HepG2 (cell line): ENCODE measurements around the gene ZCCHC3. TPM values are rescaled to one million over a fixed set of nuclear protein-coding genes. Genes with fewer than 3 reads are reported as not detected.

Experiments
- ATF5 ChIP-seq: sonication (generic); formaldehyde crosslinking; IDR thresholded peaks from 2 replicates; pipeline ENCODE4 v1.4.0; 2020; ENCODE audit warnings: mild to moderate bottlenecking, low read depth, missing genetic modification reagents
- CEBPG ChIP-seq: IDR thresholded peaks from 2 replicates; pipeline ENCODE4 v1.6.1; 2016
- DZIP1 ChIP-seq: sonication (generic); formaldehyde crosslinking; IDR thresholded peaks from 2 replicates; pipeline ENCODE4 v1.5.0; 2020; ENCODE audit warnings: mild to moderate bottlenecking, missing genetic modification reagents
- HDAC2 ChIP-seq: sonication (generic); formaldehyde crosslinking; IDR thresholded peaks from 2 replicates; pipeline ENCODE4 v1.4.0; 2020; ENCODE audit warnings: missing genetic modification reagents
- MBNL3 ChIP-seq: fragments of 250-450 bp; sonication (Bioruptor Pico); conservative IDR thresholded peaks from 2 replicates; pipeline ENCODE4 v1.8.0; 2022; ENCODE audit warnings: mild to moderate bottlenecking, inconsistent platforms
- MIER2 ChIP-seq: IDR thresholded peaks from 2 replicates; pipeline ENCODE4 v1.6.1; 2016; ENCODE audit warnings: missing biosample characterization, missing genetic modification reagents
- RXRA ChIP-seq: sonication (generic); formaldehyde crosslinking; IDR thresholded peaks from 2 replicates; pipeline ENCODE4 v1.5.1; 2020; ENCODE audit warnings: missing genetic modification reagents
- SMYD3 ChIP-seq: sonication (generic); formaldehyde crosslinking; IDR thresholded peaks from 2 replicates; pipeline ENCODE4 v1.8.1; 2023; ENCODE audit warnings: mild to moderate bottlenecking, missing genetic modification reagents
- SOX6 ChIP-seq, 2 experiments: fragments of 450-650 bp in 1 of 2; sonication (generic) in 1 of 2; formaldehyde crosslinking in 1 of 2; IDR thresholded peaks; 2 replicates each; pipeline versions ENCODE4 v1.4.0 to v1.6.1; 2017 to 2020; ENCODE audit warnings: antibody characterized with exemption in 1 of 2, mild to moderate bottlenecking in 1 of 2, missing genetic modification reagents in 1 of 2
- TCF7 ChIP-seq: sonication (generic); IDR thresholded peaks from 2 replicates; pipeline ENCODE4 v1.6.1; 2016; ENCODE audit warnings: antibody characterized with exemption, low read depth
- WIZ ChIP-seq: sonication (generic); formaldehyde crosslinking; IDR thresholded peaks from 2 replicates; pipeline ENCODE4 v1.5.1; 2020; ENCODE audit warnings: mild to moderate bottlenecking, missing genetic modification reagents
- ZBTB4 ChIP-seq: sonication (generic); formaldehyde crosslinking; IDR thresholded peaks from 2 replicates; pipeline ENCODE4 v1.4.0; 2020; ENCODE audit warnings: missing genetic modification reagents, mild to moderate bottlenecking, borderline replicate concordance
- ZMYM2 ChIP-seq: sonication (generic); formaldehyde crosslinking; IDR thresholded peaks from 2 replicates; pipeline ENCODE4 v1.8.0; 2022; ENCODE audit warnings: mild to moderate bottlenecking, missing genetic modification reagents
- ZNF17 ChIP-seq: sonication (generic); formaldehyde crosslinking; IDR thresholded peaks from 2 replicates; pipeline ENCODE4 v1.5.0; 2020; ENCODE audit warnings: mild to moderate bottlenecking, missing genetic modification reagents
- ZNF225 ChIP-seq: sonication (generic); formaldehyde crosslinking; IDR thresholded peaks from 2 replicates; pipeline ENCODE4 v1.4.0; 2020; ENCODE audit warnings: mild to moderate bottlenecking, missing genetic modification reagents
- ZNF3 ChIP-seq: IDR thresholded peaks from 2 replicates; pipeline ENCODE4 v1.7.0; 2017; ENCODE audit warnings: inconsistent platforms
- ZNF580 ChIP-seq: IDR thresholded peaks from 2 replicates; pipeline ENCODE4 v1.6.1; 2016; ENCODE audit warnings: low read depth, borderline replicate concordance
- ZNF598 ChIP-seq: sonication (generic); formaldehyde crosslinking; IDR thresholded peaks from 2 replicates; pipeline ENCODE4 v1.5.1; 2020; ENCODE audit warnings: mild to moderate bottlenecking, missing genetic modification reagents, borderline replicate concordance
- ZNF670 ChIP-seq: sonication (generic); formaldehyde crosslinking; IDR thresholded peaks from 2 replicates; pipeline ENCODE4 v1.8.0; 2022; ENCODE audit warnings: mild to moderate bottlenecking, missing genetic modification reagents, borderline replicate concordance
- polyA plus RNA-seq, 8 experiments: library from polyadenylated mRNA; depleted of rRNA in 3 of 8; stranded (reverse) in 7 of 8; unstranded in 1 of 8; fragments of >200 nt; fragmentation: Illumina TruSeq in 4 of 8; extraction: Trizol in 4 of 8; gene quantifications; 2 replicates each; pipeline versions ENCODE4 v1.2.1 to v1.2.3, GENCODE V29; 2011 to 2016; ENCODE audit warnings: low read depth in 4 of 8, missing spikeins in 1 of 8, mixed read lengths in 1 of 8; ENCODE audit not compliant: insufficient read depth in 1 of 8
- total RNA-seq, 5 experiments: library from RNA; depleted of rRNA; stranded (reverse); fragments of >200 nt; fragmentation: Illumina TruSeq; extraction: Trizol; gene quantifications; 2 replicates each; pipeline ENCODE4 v1.2.3, GENCODE V29; 2016; ENCODE audit warnings: low read depth in 1 of 5

ZCCHC3 gene
- total and polyA plus RNA-seq, 2 of the 13 experiments (the other 11 are each of a cell fraction or from before 2014, with no cell fraction given), result 46.6 to 63.0 TPM

- no peak for TF ChIP-seq ZBTB4
- no peak for TF ChIP-seq ZNF225 (CRISPR knock-in tag)
- TF ChIP-seq DZIP1 (CRISPR knock-in tag), result no peak
- TF ChIP-seq WIZ (CRISPR knock-in tag), result no peak
- TF ChIP-seq ZNF3 (CRISPR knock-in tag), result no peak
- no peak for TF ChIP-seq SMYD3 (CRISPR knock-in tag)
- no peak for TF ChIP-seq ZNF17 (CRISPR knock-in tag)
- TF ChIP-seq ZNF670 (CRISPR knock-in tag), result no peak
- 0 out of 2 replicates have a peak, but pooled peaks have one; percentile 84 for TF ChIP-seq ATF5 (CRISPR knock-in tag)
- no peak for TF ChIP-seq SOX6 (IDR thresholded peaks at IDR 0.05)
- peak; percentile 8; the same call in 1 of the 2 replicates for TF ChIP-seq SOX6 (CRISPR knock-in tag; IDR thresholded peaks at IDR 0.05)
- TF ChIP-seq CEBPG (CRISPR knock-in tag), result no peak
- no peak for TF ChIP-seq TCF7
- no peak for TF ChIP-seq ZMYM2 (CRISPR knock-in tag)
- TF ChIP-seq ZNF580 (CRISPR knock-in tag), result peak; percentile 76; the same call in 1 of the 2 replicates
- no peak for TF ChIP-seq HDAC2 (CRISPR knock-in tag)
- TF ChIP-seq MIER2 (CRISPR knock-in tag), result no peak
- TF ChIP-seq MBNL3 (CRISPR knock-in tag), result no peak
- no peak for TF ChIP-seq RXRA
- no peak for TF ChIP-seq ZNF598 (CRISPR knock-in tag)
These were observed 33.1 kb downstream of the ZCCHC3 start (continued) for GRCh38 chr20:330233-331149.
